Gastroesophageal sphincter (tissue), 3 donors: ENCODE data around the gene SP140L.

Experiments
- EP300 ChIP-seq: sonication (generic); formaldehyde crosslinking; IDR thresholded peaks from one replicate; pipeline ENCODE4 v1.6.1; 2017; ENCODE audit warnings: antibody characterized with exemption, mild to moderate bottlenecking
- POLR2A ChIP-seq, 2 donors: fragments of 450-650 bp; IDR thresholded peaks; one replicate each; pipeline ENCODE4 v1.6.1; 2017; ENCODE audit warnings: antibody characterized with exemption in 2 of 2, mild to moderate bottlenecking in 2 of 2, moderate library complexity in 1 of 2
- POLR2AphosphoS5 ChIP-seq: sonication (generic); formaldehyde crosslinking; IDR thresholded peaks from one replicate; pipeline ENCODE4 v1.6.1; 2017; ENCODE audit warnings: antibody characterized with exemption
- TF ChIP-seq, protein P1 (sequence below), 4 experiments: fragments of 200-600 bp in 2 of 4; fragments of 450-650 bp in 2 of 4; sonication (generic) in 1 of 4; IDR thresholded peaks; one replicate each; pipeline ENCODE4 v1.5.1; 2017 to 2019; ENCODE audit warnings: antibody characterized with exemption in 4 of 4, mild to moderate bottlenecking in 2 of 4, moderate library complexity in 2 of 4

DNA sequence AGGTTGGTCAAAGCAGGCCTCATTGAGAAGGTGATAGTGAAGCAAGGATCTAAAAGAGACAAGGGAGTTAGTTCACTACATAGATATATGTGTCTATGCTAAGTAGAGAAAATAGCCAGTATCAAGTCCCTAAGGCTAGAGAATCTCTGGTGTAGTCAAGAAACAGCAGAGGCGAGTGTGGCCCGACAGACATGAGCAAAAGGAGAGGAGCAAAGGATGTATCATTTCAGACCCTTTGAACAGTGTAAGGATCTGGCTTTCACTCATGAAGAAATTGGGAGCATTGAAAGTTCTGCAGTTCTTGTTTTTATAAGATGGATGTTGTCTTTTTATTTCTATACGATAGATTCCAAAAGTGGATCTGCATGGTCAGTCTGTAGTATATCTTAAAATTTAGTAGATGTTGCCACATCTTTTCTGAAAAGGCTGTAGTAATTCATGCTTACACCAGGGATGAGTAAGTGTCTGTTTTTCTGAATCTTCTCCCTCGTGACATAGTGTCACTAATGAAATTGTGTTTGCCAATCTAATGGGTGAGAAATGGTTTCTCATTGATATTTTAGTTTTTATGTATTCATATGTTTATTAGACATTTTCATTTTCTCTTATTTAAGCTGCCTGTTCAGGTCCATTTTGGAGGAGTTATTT, 107.8 kb downstream of the SP140L start:
- TF ChIP-seq, protein P1, sequence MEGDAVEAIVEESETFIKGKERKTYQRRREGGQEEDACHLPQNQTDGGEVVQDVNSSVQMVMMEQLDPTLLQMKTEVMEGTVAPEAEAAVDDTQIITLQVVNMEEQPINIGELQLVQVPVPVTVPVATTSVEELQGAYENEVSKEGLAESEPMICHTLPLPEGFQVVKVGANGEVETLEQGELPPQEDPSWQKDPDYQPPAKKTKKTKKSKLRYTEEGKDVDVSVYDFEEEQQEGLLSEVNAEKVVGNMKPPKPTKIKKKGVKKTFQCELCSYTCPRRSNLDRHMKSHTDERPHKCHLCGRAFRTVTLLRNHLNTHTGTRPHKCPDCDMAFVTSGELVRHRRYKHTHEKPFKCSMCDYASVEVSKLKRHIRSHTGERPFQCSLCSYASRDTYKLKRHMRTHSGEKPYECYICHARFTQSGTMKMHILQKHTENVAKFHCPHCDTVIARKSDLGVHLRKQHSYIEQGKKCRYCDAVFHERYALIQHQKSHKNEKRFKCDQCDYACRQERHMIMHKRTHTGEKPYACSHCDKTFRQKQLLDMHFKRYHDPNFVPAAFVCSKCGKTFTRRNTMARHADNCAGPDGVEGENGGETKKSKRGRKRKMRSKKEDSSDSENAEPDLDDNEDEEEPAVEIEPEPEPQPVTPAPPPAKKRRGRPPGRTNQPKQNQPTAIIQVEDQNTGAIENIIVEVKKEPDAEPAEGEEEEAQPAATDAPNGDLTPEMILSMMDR (IDR thresholded peaks at IDR 0.05) = no peak
- TF ChIP-seq POLR2A (IDR thresholded peaks at IDR 0.05) (no peak), POLR2AphosphoS5 (no peak), EP300 (no peak)
